PC-3 (cell line): ENCODE measurements around the gene COPZ1. TPM values are rescaled to one million over a fixed set of nuclear protein-coding genes. Genes with fewer than 3 reads are reported as not detected.

Experiments used
- ATAC-seq: fragments of 200-7000 bp; cut with Tn5 transposase; 2 replicates; pipeline ENCODE4 v1.9.1; 2020; ENCODE audit warnings: mild to moderate bottlenecking, moderate library complexity
- BruUV-seq: library from RNA; stranded (reverse); fragments of 400-500 nt; replicated peaks from 2 replicates; lab custom pipeline; 2021; lab: Mats Ljungman, UMichigan
- CTCF ChIA-PET: fragments of 300-600 bp; sonication (Branson Sonifier 250); formaldehyde crosslinking; loops from one replicate; lab custom pipeline; 2022; ENCODE audit warnings: antibody characterized with exemption; lab: Charles Lee
- POLR2A ChIA-PET: fragments of 300-600 bp; sonication (Branson Sonifier 250); formaldehyde crosslinking; loops from one replicate; lab custom pipeline; 2022; ENCODE audit warnings: antibody characterized with exemption; ENCODE audit not compliant: unreplicated experiment; lab: Charles Lee
- DNase-seq: peaks from one replicate; pipeline ENCODE4 v3.0.0-alpha.2; 2015
- H2AFZ ChIP-seq: fragments of 300-600 bp; sonication (generic); 2 replicates; pipeline ENCODE4 v1.6.0; 2016; ENCODE audit warnings: antibody characterized with exemption, low read length
- H3F3A ChIP-seq: fragments of 300-600 bp; sonication (generic); one replicate; pipeline ENCODE4 v1.6.0; 2017; ENCODE audit warnings: antibody characterized with exemption, low read length, control low read depth, mild to moderate bottlenecking; ENCODE audit not compliant: unreplicated experiment
- H3K27ac ChIP-seq: fragments of 300-600 bp; sonication (generic); 2 replicates; pipeline ENCODE4 v1.5.1; 2016; ENCODE audit warnings: mild to moderate bottlenecking, low read length
- H3K27me3 ChIP-seq: fragments of 300-600 bp; sonication (generic); 2 replicates; pipeline ENCODE4 v1.6.1; 2016; ENCODE audit warnings: low read length, mixed read lengths
- H3K36me3 ChIP-seq: fragments of 300-600 bp; sonication (generic); 2 replicates; pipeline ENCODE4 v1.6.1; 2016; ENCODE audit warnings: low read depth, mixed run types, low read length, mixed read lengths
- H3K4me1 ChIP-seq: fragments of 300-600 bp; sonication (generic); 2 replicates; pipeline ENCODE4 v1.5.1; 2016; ENCODE audit warnings: low read length; ENCODE audit not compliant: insufficient read depth
- H3K4me2 ChIP-seq: fragments of 300-600 bp; sonication (generic); 2 replicates; pipeline ENCODE4 v1.6.0; 2016; ENCODE audit warnings: low read length
- H3K4me3 ChIP-seq: fragments of 300-600 bp; sonication (generic); 2 replicates; pipeline ENCODE4 v1.5.1; 2016; ENCODE audit warnings: mild to moderate bottlenecking, low read length, mixed read lengths
- H3K79me2 ChIP-seq: fragments of 300-600 bp; sonication (generic); 2 replicates; pipeline ENCODE4 v1.6.1; 2017; ENCODE audit warnings: low read length, mixed read lengths
- H3K9ac ChIP-seq: fragments of 300-600 bp; sonication (generic); 2 replicates; pipeline ENCODE4 v1.6.0; 2016; ENCODE audit warnings: mild to moderate bottlenecking, low read length
- H3K9me2 ChIP-seq: fragments of 300-600 bp; sonication (generic); replicated peaks from 2 replicates; pipeline ENCODE4 v1.6.1; 2016; ENCODE audit warnings: mixed run types, low read length, mixed read lengths
- H3K9me3 ChIP-seq: fragments of 300-600 bp; sonication (generic); 2 replicates; pipeline ENCODE4 v1.6.1; 2016; ENCODE audit warnings: low read length, mixed read lengths
- H4K20me1 ChIP-seq: fragments of 300-600 bp; sonication (generic); 2 replicates; pipeline ENCODE4 v1.6.1; 2016; ENCODE audit warnings: low read length, mixed read lengths
- CTCF ChIP-seq: fragments of 300-600 bp; sonication (generic); conservative IDR thresholded peaks from 2 replicates; pipeline ENCODE4 v1.5.1; 2017; ENCODE audit warnings: antibody characterized with exemption, low read depth, mild to moderate bottlenecking, low read length
- EZH2 ChIP-seq: fragments of 300-600 bp; sonication (generic); IDR thresholded peaks from one replicate; pipeline ENCODE4 v1.6.1; 2017; ENCODE audit warnings: antibody characterized with exemption, mild to moderate bottlenecking, low read length; ENCODE audit not compliant: unreplicated experiment
- EZH2phosphoT487 ChIP-seq: fragments of 300-600 bp; sonication (generic); IDR thresholded peaks from 2 replicates; pipeline ENCODE4 v1.6.1; 2018; ENCODE audit warnings: mild to moderate bottlenecking, antibody characterized with exemption, low read length, borderline replicate concordance
- intact Hi-C: fragments of 100-400 bp; cut with micrococcal nuclease; formaldehyde crosslinking; loops from 2 replicates; pipeline ENCODE4 v1.9.0; 2023
- total RNA-seq: library from RNA; depleted of rRNA; stranded (reverse); fragments of >200 nt; gene quantifications from 2 replicates; pipeline ENCODE4 v1.2.3, GENCODE V29; 2014

The COPZ1 gene
- total RNA-seq, 1 experiment from 2014 or later: 121 TPM

- H3K9me3 ChIP-seq: no peaks in the 10 kb centered on the region
- no peaks in the 10 kb centered on the region for H3F3A ChIP-seq
- no peak overlapping the region for H3K4me3 ChIP-seq
- peak overlapping the region; percentile 88 for H3K4me2 ChIP-seq
- H3K27ac ChIP-seq: no peak overlapping the region
- no peaks in the 10 kb centered on the region for H3K79me2 ChIP-seq
- H2AFZ ChIP-seq: 0 out of 2 replicates have a peak overlapping the region, but pooled peaks have one; percentile 79
- H4K20me1 ChIP-seq: no peaks in the 10 kb centered on the region
- intact Hi-C loops: no loop called here
- POLR2A ChIA-PET: interaction anchor here (0.5 kb wide), 1 partner anchor 289 kb away, joined by 3 read pairs; no protein-coding TSS in a partner anchor
- ATAC-seq: no peak
- H3K4me1 ChIP-seq: peaks cover 24% of the 10 kb centered on the region
- H3K9ac ChIP-seq: no peak overlapping the region
- no peaks in the 10 kb centered on the region for H3K27me3 ChIP-seq
- no TSS peak for BruUV-seq
- H3K9me2 ChIP-seq: no peaks in the 10 kb centered on the region
- CTCF ChIA-PET: no interaction called here
- H3K36me3 ChIP-seq: no peaks in the 10 kb centered on the region
- TF ChIP-seq CTCF: no peak
- no peak for TF ChIP-seq EZH2
- TF ChIP-seq EZH2phosphoT487: no peak
- peak; percentile 37 for DNase-seq
Observed at GRCh38 chr12:54299515-54300224, 25.3 kb upstream of the COPZ1 start.

DNA sequence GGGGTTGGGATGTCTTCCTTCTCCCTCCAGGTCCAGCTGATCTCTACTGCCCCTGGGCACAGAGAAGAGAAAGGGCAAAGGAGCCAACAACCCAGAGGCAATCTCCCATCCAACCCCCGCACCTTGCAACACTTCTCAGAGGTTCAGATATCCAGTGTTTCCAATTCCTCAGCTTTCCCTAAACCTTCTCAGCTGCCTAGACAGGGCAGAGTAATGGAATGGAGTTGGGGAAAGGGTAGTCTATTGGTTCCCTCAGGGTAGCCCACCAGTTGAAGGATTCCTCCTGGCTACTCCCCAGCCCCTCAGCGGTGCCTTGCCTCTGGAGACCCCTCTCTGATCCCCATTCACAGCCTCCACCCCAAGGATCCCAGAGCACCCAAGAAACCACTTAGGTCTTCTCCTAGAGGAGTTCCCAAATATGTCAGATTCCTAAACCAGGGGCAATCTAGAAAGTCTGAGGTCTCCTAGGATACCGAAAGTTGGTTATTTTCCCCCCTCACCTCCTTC lies 24.7 kb upstream of the COPZ1 start:
- Histone ChIP-seq H3K4me2 (peak overlapping the region; percentile 88), H3K79me2 (no peaks in the 10 kb centered on the region), H4K20me1 (no peaks in the 10 kb centered on the region), H3K27me3 (no peaks in the 10 kb centered on the region), H3F3A (no peaks in the 10 kb centered on the region), H3K9ac (no peak overlapping the region), H2AFZ (peak overlapping the region; percentile 79), H3K4me3 (peak overlapping the region; percentile 62), H3K36me3 (no peaks in the 10 kb centered on the region), H3K9me2 (no peaks in the 10 kb centered on the region), H3K27ac (no peak overlapping the region), H3K4me1 (peaks cover 24% of the 10 kb centered on the region), H3K9me3 (no peaks in the 10 kb centered on the region)
- POLR2A ChIA-PET: no interaction called here
- intact Hi-C loops: no loop called here
- no peak for TF ChIP-seq EZH2phosphoT487
- no peak for TF ChIP-seq CTCF
- no peak for TF ChIP-seq EZH2
- BruUV-seq: no TSS peak
- DNase-seq (no peak), ATAC-seq (no peak; the same call in 1 of the 2 replicates)
- CTCF ChIA-PET: no interaction called here
